WTC11 (cell line): ENCODE measurements around the gene C1orf56.

Source experiments
- CREM ChIP-seq: sonication (generic); formaldehyde crosslinking; IDR thresholded peaks from 2 replicates; pipeline ENCODE4 v1.8.1; 2022; ENCODE audit warnings: mild to moderate bottlenecking, missing genetic modification reagents, moderate library complexity
- EMX1 ChIP-seq: fragments of 250-450 bp; sonication (Bioruptor Pico); IDR thresholded peaks from 2 replicates; pipeline ENCODE4 v1.8.0; 2021; ENCODE audit warnings: mild to moderate bottlenecking
- KAT7 ChIP-seq: sonication (generic); formaldehyde crosslinking; IDR thresholded peaks from 2 replicates; pipeline ENCODE4 v1.8.1; 2023; ENCODE audit warnings: missing genetic modification reagents, mild to moderate bottlenecking, borderline replicate concordance
- NR2C2 ChIP-seq: sonication (generic); formaldehyde crosslinking; IDR thresholded peaks from 2 replicates; pipeline ENCODE4 v1.8.0; 2022; ENCODE audit warnings: mild to moderate bottlenecking, missing genetic modification reagents
- TP53 ChIP-seq: sonication (generic); formaldehyde crosslinking; IDR thresholded peaks from 2 replicates; pipeline ENCODE4 v1.8.1; 2023; ENCODE audit warnings: mild to moderate bottlenecking, missing genetic modification reagents
- TF ChIP-seq, protein P1 (sequence below): fragments of 200-600 bp; IDR thresholded peaks from 2 replicates; pipeline ENCODE4 v1.8.0; 2022; ENCODE audit warnings: antibody characterized with exemption
- TF ChIP-seq, protein P2 (sequence below): fragments of 250-450 bp; sonication (Bioruptor Pico); IDR thresholded peaks from 2 replicates; pipeline ENCODE4 v1.8.0; 2021; ENCODE audit warnings: mild to moderate bottlenecking
- TF ChIP-seq, protein P3 (sequence below): sonication (generic); formaldehyde crosslinking; IDR thresholded peaks from 2 replicates; pipeline ENCODE4 v1.8.0; 2022; ENCODE audit warnings: mild to moderate bottlenecking, missing genetic modification reagents
- TF ChIP-seq, protein P4 (sequence below): fragments of 250-450 bp; sonication (Bioruptor Pico); IDR thresholded peaks from 2 replicates; pipeline ENCODE4 v2.1.2; 2022; ENCODE audit warnings: mild to moderate bottlenecking, moderate library complexity
- TF ChIP-seq, protein P5 (sequence below): sonication (generic); formaldehyde crosslinking; IDR thresholded peaks from 2 replicates; pipeline ENCODE4 v1.8.0; 2022; ENCODE audit warnings: mild to moderate bottlenecking, missing genetic modification reagents
- TF ChIP-seq, protein P6 (sequence below): sonication (generic); formaldehyde crosslinking; IDR thresholded peaks from 2 replicates; pipeline ENCODE4 v1.8.0; 2022; ENCODE audit warnings: mild to moderate bottlenecking, missing genetic modification reagents

DNA sequence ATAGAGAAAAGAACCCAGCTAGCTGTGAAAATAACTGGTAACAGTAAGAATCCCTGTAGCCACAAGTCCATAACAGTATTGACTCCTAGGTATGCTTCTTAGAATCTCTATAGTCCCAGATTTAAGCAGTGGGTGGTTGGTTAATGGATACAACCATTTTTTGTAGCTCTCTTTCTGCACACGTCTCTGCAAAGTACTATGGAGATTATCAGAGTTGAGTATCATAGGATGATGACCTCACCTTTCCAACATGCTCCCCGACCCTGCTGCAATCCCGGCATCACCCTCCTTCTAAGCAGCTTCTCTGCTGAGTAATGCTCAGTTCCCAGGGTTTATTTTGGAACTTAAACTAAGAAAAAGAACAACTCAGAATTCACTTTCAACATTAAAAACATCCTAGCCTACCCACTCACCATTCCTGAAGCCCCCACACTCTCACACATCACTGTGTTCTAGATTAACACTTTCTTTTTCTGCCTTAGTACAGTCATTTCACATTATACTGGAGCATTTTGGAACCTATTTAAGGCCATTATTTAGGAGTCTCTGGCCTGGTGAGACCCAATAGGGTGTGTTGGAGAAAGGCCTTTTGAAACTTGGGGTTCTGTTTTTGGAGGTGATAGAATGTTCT lies 15.3 kb downstream of the C1orf56 start:
- TF ChIP-seq, protein P1, sequence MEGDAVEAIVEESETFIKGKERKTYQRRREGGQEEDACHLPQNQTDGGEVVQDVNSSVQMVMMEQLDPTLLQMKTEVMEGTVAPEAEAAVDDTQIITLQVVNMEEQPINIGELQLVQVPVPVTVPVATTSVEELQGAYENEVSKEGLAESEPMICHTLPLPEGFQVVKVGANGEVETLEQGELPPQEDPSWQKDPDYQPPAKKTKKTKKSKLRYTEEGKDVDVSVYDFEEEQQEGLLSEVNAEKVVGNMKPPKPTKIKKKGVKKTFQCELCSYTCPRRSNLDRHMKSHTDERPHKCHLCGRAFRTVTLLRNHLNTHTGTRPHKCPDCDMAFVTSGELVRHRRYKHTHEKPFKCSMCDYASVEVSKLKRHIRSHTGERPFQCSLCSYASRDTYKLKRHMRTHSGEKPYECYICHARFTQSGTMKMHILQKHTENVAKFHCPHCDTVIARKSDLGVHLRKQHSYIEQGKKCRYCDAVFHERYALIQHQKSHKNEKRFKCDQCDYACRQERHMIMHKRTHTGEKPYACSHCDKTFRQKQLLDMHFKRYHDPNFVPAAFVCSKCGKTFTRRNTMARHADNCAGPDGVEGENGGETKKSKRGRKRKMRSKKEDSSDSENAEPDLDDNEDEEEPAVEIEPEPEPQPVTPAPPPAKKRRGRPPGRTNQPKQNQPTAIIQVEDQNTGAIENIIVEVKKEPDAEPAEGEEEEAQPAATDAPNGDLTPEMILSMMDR, result no peak
- no peak for TF ChIP-seq CREM (CRISPR knock-in tag)
- no peak for TF ChIP-seq EMX1 (CRISPR knock-in tag)
- TF ChIP-seq TP53 (CRISPR knock-in tag), result no peak
- TF ChIP-seq, protein P2, sequence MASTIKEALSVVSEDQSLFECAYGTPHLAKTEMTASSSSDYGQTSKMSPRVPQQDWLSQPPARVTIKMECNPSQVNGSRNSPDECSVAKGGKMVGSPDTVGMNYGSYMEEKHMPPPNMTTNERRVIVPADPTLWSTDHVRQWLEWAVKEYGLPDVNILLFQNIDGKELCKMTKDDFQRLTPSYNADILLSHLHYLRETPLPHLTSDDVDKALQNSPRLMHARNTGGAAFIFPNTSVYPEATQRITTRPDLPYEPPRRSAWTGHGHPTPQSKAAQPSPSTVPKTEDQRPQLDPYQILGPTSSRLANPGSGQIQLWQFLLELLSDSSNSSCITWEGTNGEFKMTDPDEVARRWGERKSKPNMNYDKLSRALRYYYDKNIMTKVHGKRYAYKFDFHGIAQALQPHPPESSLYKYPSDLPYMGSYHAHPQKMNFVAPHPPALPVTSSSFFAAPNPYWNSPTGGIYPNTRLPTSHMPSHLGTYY, result no peak
- TF ChIP-seq KAT7 (CRISPR knock-in tag), result no peak
- TF ChIP-seq NR2C2 (CRISPR knock-in tag), result no peak
- TF ChIP-seq, protein P3, sequence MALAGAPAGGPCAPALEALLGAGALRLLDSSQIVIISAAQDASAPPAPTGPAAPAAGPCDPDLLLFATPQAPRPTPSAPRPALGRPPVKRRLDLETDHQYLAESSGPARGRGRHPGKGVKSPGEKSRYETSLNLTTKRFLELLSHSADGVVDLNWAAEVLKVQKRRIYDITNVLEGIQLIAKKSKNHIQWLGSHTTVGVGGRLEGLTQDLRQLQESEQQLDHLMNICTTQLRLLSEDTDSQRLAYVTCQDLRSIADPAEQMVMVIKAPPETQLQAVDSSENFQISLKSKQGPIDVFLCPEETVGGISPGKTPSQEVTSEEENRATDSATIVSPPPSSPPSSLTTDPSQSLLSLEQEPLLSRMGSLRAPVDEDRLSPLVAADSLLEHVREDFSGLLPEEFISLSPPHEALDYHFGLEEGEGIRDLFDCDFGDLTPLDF (CRISPR knock-in tag), result no peak
- TF ChIP-seq, protein P4, sequence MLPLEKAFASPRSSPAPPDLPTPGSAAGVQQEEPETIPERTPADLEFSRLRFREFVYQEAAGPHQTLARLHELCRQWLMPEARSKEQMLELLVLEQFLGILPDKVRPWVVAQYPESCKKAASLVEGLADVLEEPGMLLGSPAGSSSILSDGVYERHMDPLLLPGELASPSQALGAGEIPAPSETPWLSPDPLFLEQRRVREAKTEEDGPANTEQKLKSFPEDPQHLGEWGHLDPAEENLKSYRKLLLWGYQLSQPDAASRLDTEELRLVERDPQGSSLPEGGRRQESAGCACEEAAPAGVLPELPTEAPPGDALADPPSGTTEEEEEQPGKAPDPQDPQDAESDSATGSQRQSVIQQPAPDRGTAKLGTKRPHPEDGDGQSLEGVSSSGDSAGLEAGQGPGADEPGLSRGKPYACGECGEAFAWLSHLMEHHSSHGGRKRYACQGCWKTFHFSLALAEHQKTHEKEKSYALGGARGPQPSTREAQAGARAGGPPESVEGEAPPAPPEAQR, result no peak
- TF ChIP-seq, protein P5, sequence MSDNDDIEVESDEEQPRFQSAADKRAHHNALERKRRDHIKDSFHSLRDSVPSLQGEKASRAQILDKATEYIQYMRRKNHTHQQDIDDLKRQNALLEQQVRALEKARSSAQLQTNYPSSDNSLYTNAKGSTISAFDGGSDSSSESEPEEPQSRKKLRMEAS (CRISPR knock-in tag), result no peak
- TF ChIP-seq, protein P6, sequence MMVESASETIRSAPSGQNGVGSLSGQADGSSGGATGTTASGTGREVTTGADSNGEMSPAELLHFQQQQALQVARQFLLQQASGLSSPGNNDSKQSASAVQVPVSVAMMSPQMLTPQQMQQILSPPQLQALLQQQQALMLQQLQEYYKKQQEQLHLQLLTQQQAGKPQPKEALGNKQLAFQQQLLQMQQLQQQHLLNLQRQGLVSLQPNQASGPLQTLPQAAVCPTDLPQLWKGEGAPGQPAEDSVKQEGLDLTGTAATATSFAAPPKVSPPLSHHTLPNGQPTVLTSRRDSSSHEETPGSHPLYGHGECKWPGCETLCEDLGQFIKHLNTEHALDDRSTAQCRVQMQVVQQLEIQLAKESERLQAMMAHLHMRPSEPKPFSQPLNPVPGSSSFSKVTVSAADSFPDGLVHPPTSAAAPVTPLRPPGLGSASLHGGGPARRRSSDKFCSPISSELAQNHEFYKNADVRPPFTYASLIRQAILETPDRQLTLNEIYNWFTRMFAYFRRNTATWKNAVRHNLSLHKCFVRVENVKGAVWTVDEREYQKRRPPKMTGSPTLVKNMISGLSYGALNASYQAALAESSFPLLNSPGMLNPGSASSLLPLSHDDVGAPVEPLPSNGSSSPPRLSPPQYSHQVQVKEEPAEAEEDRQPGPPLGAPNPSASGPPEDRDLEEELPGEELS (CRISPR knock-in tag), result no peak
